HK-2 (cell line): ENCODE data around the gene KRT9.
"Not testable (repeated sequence)": the region's sequence is repeated elsewhere in the genome, so short reads cannot be mapped to it uniquely, and the experiment has no call there.

Source experiments
- DNase-seq: peaks from one replicate; pipeline ENCODE4 v3.0.0-alpha.2; 2018; ENCODE audit not compliant: unreplicated experiment

KRT9 gene

DNA sequence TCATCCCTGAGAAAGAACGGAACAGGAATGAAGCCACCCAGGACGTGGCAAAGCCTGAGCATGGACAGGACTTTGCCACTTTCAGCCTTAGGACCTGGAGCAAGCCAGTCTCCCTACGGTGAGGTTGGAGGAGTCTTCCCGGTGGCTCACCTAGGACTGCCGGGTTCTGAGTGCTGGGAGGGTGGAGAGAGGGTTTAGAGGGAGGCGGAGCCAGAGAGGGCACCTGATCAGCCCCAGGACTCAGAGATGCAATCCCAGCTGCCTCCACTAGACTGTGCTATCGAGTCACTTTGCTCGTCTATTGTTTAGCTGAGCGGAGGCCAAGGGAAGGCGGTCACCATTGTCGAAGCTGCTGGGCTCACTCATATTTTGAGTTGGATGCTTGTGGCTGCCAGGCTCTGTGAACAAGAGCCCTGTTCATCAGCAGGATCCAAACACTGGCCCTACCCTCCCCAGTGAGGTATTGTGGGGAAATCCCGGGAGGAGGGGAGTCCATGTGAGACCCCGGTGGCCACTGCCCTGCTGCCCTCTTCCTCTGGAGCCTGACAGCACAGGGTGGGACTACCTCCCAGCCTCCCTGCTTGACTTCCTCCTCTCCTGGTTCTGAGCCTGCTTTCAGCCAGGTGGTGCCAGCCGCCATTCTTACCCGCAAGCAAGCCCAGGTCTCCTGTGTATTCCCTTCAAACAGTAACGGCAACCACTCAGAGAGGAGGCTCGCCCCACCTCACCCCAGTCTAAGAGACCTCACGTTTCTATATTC, 7.8 kb upstream of the KRT9 start:
- peak; percentile 87 for DNase-seq

GRCh38 chr17:41578971-41579370, 7.1 kb upstream of the KRT9 start:
- DNase-seq, result no peak

GRCh38 chr17:41578538-41578937, 6.7 kb upstream of the KRT9 start:
- DNase-seq, result no peak

- not testable (repeated sequence) for DNase-seq
Measured at GRCh38 chr17:41576740-41577139, 4.9 kb upstream of the KRT9 start.

DNA sequence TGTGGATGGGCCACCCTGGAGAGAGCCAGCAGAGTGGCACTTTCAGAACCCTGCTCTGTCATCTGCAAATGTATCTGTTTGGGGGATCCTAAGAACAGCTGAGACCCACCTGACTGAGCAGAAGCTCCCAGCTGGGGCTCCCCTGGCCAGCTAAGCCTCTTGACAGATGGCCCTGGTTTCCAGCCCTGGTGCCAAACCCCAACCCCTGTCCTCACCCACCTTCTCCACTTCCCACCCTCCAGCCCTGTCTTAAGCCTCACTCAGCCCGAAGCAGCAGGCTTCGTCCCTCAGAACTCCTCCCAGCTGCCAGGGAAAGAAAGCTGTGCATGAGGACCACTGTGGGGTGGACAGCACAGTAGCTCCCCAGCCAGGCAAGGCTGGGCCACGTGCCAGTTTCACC, 3.5 kb upstream of the KRT9 start:
- DNase-seq, result no peak

DNA sequence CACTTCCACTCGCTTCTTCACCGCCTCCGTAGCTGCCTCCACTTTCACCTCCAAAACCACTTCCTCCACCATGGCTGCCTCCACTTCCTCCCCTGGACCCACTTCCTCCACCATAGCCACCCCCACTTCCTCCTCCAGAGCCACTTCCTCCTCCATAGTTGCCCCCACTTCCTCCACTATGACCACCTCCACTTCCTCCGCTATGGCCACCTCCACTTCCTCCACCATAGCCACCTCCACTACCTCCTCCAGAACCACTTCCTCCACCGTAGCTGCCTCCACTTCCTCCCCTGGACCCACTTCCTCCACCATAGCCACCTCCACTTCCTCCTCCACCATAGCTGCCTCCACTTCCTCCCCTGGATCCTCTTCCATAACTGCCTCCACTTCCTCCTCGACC, 4.5 kb downstream of the KRT9 start:
- DNase-seq, result no peak

DNA sequence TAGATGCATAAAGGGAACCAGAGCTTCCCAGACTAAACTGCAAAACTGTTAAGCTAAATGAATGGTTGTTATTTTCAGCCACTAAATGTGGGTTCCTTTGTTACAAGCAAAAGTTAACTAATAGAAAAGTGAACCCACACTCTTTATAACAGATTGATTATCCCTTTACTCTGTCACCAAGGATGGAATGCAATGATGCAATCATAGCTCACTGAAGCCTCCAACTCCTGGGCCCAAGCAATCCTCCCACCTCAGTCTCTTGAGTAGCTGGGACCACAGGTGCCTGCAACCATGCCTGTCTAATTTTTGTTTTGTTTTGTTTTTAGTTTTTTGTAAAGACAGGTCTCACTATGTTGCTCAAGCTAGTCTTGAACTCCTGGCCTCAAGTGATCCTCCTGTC, 6.5 kb downstream of the KRT9 start:
- no peak for DNase-seq

DNA sequence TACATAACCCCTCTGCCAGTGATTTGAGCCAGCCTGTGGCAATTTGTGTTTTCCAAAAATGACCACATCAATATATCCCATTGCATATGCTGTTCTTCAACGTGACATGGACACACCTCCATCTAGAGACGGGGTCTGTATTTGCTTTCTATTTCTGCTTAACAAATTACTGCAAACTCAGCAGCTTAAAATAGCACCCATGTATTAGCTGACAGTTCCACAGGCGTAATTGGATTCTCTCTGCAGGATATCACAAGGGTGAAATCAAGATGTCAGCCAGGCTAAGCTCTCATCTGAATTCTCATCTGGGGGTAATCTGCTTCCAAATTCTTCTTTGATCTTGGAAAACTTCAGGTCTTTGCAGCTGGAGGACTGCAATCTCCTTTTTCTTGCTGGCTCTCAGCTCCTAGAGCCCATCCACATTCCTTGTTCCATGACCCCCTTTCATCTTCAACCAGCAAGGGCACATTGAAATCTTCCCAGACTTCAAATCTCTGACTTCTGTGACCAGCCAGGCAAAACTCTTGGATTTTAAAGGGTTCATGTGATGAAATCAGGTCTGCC, 8.2 kb downstream of the KRT9 start:
- DNase-seq, result no peak

DNA sequence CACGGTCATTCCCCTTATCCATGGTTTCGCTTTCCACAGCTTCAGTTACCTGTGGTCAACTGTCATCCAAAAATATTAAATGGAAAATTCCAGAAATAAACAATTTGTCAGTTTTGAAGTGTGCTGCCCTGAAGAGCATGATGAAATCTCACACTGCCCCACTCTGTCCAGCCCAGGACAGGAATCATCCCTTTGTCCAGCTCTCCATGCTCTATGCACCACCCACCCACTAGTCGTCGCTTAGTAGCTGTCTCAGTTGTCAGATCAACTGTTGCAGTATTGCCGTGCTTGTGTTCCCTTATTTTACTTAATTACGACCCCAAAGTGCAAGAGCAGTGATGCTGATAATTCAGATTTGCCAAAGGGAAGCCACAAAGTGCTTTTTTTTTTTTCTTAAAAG, 10.3 kb downstream of the KRT9 start:
- DNase-seq, result no peak

GRCh38 chr17:41559548-41559947, 12.3 kb downstream of the KRT9 start:
- DNase-seq, result no peak

GRCh38 chr17:41556931-41557330, 14.9 kb downstream of the KRT9 start:
- DNase-seq, result no peak

DNA sequence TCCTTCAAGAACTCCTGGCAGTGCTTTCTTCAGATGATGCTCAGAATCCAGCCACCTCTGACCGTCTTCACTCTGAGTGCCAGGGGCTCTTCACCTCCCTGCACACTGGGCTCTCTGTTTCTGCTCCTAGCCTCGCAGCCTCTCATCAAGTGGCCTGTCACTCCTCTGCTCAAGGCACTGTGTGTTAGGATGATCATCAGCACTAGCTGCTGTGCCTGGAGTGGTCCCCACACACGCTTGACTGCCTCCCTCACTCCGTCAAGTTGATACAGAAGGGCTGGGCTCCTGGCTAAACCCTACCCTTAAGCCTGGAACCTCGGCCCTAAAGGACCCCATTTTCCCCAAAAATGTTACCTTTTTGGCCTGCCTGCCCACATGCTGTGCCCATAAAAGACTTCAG, 15.6 kb downstream of the KRT9 start:
- no peak for DNase-seq

DNA sequence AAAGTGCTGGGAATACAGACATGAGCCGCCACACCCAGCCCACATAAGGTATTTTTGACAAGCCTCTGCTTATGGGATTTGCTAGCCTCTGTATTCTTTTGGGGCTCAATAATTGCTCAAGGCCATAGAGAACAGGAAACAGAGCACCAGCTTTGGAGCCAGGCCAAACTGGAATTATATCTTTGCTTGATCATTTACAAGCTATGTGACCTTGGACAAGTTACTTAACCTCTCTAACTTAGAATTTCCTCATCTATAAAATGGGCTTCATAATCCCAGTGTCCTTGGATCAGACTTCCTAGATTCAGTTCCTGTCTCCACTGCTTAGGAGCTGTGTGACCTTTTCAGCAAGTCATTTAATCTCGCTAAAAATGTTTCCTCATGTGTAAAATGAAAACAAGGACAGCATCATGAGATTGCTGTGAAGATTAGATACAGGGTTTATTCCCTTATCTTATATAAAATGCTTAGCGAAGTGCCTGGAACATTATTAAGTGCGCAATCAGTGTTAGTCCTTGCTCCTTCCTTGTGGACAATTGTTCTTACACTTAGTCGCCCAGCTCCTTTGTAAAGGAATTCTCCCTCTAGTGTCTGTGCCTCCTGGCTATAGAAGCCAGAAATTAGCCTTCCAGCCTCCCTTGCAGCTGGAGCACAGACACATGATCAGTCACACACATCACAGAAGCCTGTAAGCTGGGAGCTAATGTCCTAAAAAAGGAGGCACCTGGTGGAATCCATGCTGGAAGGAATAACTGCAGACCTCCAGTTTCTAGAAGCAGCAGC, 16.6 kb downstream of the KRT9 start:
- no peak for DNase-seq

GRCh38 chr17:41553987-41554680, 17.7 kb downstream of the KRT9 start:
- DNase-seq, result no peak

GRCh38 chr17:41553176-41553575, 18.7 kb downstream of the KRT9 start:
- DNase-seq, result no peak

GRCh38 chr17:41552455-41552854, 19.4 kb downstream of the KRT9 start:
- DNase-seq, result no peak

- no peak for DNase-seq
Measured at GRCh38 chr17:41551365-41551764, 20.5 kb downstream of the KRT9 start.

- no peak for DNase-seq
Measured at GRCh38 chr17:41549596-41550039, 22.2 kb downstream of the KRT9 start.

GRCh38 chr17:41548844-41549595, 22.8 kb downstream of the KRT9 start:
- DNase-seq, result peak; percentile 94

DNA sequence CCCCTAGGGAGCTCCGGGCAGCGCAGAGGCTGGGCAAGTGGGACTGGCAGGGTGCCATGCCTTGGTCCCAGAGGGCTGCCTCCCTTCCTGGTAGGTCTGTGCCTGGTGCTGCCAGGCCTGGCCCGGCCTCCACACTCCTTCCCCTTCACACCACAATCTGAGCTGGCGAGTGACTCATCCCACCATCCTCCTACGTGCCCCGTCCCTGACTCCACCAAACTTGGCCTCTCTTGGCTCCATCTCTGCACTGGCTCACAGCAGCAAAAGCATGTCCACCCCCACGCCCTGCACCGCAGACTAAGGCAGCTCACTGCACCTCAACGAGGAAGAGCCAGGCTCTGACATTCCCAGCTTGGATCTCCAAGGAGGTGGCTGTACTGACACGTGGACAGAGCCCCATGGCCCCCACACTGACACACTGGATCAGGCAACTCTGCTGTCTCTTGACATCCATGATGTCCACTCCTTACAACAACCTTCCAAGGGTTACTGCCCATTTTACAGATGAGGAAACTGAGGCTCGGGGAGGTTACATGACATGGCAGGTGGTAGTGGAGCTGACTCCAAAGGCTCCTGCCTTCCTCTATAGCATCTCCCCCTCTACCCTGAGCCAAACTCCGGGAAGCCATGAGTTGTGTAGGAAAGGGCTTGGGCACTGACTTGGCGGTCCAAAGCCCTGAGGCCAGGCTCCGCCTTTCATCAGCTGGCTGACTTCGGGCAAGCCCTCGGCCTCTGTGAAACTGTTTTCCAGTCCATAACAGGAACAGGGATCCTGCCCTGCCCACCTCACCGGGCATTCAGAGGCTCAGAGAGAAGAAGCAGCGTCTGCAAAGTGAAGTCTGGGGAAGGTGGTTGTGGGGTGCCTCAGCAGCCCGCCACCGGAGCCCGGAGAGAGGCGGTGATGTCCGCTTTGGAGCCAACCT, 23.7 kb downstream of the KRT9 start:
- peak; percentile 97 for DNase-seq
